ENCODE results near the gene SPAG16.

DNA sequence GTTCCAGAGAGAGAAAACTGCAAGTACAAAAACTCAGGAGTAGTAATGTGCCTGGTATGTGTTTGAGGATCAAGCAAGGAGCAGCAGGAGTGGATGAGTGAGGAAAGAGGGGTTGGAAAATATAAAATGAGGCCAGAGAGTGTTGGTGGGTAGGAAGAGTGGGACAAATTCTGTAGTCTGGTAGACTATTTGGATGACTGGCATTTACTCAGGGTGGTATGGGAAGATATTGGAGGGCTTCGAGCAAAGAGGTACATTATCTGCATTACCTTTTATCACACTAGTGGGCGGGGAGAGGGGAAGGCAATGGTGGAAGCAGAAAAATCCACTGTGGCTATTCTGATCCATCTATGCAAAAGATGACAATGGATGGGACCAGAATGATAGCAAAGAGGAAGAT lies 744.9 kb downstream of the SPAG16 start:
- TF ChIP-seq, protein P1, sequence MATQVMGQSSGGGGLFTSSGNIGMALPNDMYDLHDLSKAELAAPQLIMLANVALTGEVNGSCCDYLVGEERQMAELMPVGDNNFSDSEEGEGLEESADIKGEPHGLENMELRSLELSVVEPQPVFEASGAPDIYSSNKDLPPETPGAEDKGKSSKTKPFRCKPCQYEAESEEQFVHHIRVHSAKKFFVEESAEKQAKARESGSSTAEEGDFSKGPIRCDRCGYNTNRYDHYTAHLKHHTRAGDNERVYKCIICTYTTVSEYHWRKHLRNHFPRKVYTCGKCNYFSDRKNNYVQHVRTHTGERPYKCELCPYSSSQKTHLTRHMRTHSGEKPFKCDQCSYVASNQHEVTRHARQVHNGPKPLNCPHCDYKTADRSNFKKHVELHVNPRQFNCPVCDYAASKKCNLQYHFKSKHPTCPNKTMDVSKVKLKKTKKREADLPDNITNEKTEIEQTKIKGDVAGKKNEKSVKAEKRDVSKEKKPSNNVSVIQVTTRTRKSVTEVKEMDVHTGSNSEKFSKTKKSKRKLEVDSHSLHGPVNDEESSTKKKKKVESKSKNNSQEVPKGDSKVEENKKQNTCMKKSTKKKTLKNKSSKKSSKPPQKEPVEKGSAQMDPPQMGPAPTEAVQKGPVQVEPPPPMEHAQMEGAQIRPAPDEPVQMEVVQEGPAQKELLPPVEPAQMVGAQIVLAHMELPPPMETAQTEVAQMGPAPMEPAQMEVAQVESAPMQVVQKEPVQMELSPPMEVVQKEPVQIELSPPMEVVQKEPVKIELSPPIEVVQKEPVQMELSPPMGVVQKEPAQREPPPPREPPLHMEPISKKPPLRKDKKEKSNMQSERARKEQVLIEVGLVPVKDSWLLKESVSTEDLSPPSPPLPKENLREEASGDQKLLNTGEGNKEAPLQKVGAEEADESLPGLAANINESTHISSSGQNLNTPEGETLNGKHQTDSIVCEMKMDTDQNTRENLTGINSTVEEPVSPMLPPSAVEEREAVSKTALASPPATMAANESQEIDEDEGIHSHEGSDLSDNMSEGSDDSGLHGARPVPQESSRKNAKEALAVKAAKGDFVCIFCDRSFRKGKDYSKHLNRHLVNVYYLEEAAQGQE (IDR thresholded peaks at IDR 0.05), result no peak
- TF ChIP-seq, protein P2, sequence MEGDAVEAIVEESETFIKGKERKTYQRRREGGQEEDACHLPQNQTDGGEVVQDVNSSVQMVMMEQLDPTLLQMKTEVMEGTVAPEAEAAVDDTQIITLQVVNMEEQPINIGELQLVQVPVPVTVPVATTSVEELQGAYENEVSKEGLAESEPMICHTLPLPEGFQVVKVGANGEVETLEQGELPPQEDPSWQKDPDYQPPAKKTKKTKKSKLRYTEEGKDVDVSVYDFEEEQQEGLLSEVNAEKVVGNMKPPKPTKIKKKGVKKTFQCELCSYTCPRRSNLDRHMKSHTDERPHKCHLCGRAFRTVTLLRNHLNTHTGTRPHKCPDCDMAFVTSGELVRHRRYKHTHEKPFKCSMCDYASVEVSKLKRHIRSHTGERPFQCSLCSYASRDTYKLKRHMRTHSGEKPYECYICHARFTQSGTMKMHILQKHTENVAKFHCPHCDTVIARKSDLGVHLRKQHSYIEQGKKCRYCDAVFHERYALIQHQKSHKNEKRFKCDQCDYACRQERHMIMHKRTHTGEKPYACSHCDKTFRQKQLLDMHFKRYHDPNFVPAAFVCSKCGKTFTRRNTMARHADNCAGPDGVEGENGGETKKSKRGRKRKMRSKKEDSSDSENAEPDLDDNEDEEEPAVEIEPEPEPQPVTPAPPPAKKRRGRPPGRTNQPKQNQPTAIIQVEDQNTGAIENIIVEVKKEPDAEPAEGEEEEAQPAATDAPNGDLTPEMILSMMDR (IDR thresholded peaks at IDR 0.05), result no peak
- TF ChIP-seq POLR2A (IDR thresholded peaks at IDR 0.05; ENCODE audit: low read length) (no peak), EP300 (IDR thresholded peaks at IDR 0.05) (no peak), CHD2 (IDR thresholded peaks at IDR 0.05; ENCODE audit: low read length, partially characterized antibody) (no peak), KDM1A (IDR thresholded peaks at IDR 0.05; ENCODE audit: low read depth) (no peak), MYC (IDR thresholded peaks at IDR 0.05; ENCODE audit: borderline replicate concordance, low read length) (no peak), MAFK (IDR thresholded peaks at IDR 0.05; ENCODE audit: partially characterized antibody) (no peak), HOXA7 (CRISPR knock-in tag; IDR thresholded peaks at IDR 0.05) (no peak), NPAS2 (CRISPR knock-in tag; IDR thresholded peaks at IDR 0.05; ENCODE audit: borderline replicate concordance) (no peak)
- TF ChIP-seq, protein P3, sequence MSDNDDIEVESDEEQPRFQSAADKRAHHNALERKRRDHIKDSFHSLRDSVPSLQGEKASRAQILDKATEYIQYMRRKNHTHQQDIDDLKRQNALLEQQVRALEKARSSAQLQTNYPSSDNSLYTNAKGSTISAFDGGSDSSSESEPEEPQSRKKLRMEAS (IDR thresholded peaks at IDR 0.05), result no peak

All from A549 (cell line).